Stomach smooth muscle (tissue), 2 donors: ENCODE measurements around the gene SORCS3.

Experiments
- H3K27ac ChIP-seq: one replicate; pipeline ENCODE4 v1.7.0; 2013; ENCODE audit warnings: mild to moderate bottlenecking, low read length, inconsistent platforms
- H3K27me3 ChIP-seq, 2 donors: one replicate each; pipeline ENCODE4 v1.7.0; 2013; ENCODE audit warnings: low read length in 2 of 2; ENCODE audit not compliant: insufficient read depth in 2 of 2, control insufficient read depth in 1 of 2
- H3K36me3 ChIP-seq, 2 donors: one replicate each; pipeline ENCODE4 v1.7.0; 2013; ENCODE audit warnings: low read length in 2 of 2; ENCODE audit not compliant: control insufficient read depth in 2 of 2, insufficient read depth in 2 of 2
- H3K4me1 ChIP-seq: one replicate; pipeline ENCODE4 v1.7.0; 2013; ENCODE audit warnings: low read length; ENCODE audit not compliant: control insufficient read depth, insufficient read depth
- H3K4me3 ChIP-seq, 2 donors: one replicate each; pipeline ENCODE4 v1.7.0; 2013; ENCODE audit warnings: low read length in 2 of 2
- H3K9ac ChIP-seq, 2 donors: one replicate each; pipeline ENCODE4 v1.7.0; 2013; ENCODE audit warnings: low read length in 2 of 2, mild to moderate bottlenecking in 1 of 2
- H3K9me3 ChIP-seq, 2 donors: one replicate each; pipeline ENCODE4 v1.7.0; 2013; ENCODE audit warnings: low read length in 2 of 2; ENCODE audit not compliant: control insufficient read depth in 2 of 2
- donor health status: healthy.
- donor health status: Pancreatic carcinoma.

The SORCS3 gene

DNA sequence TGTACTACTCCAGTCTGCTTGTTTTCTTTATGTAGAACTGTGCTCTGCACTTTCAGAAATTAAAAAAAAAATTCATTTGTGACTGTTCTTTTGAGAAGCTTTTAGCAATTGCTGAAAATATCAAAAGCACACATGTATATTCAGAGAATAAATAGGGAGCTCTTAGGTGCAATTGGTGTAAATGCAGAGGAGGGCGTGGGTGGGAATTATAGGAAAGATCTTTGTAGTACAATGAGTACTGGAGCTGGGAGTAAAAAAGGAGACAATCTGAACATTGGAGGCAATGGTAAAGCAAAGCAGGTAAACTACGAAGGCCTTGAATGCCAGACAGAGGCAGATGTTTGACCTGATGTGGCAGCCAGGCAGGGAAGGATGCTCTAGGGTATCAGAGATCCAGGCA lies 267.5 kb downstream of the SORCS3 start:
- no peak overlapping the region for H3K9ac ChIP-seq
- H3K36me3 ChIP-seq: no peaks in the 10 kb centered on the region
- H3K9me3 ChIP-seq: no peaks in the 10 kb centered on the region
- no peaks in the 10 kb centered on the region for H3K4me1 ChIP-seq
- no peak overlapping the region for H3K4me3 ChIP-seq
- H3K27me3 ChIP-seq: peaks cover 0 to 2% of the 10 kb centered on the region in 2 donors
- H3K27ac ChIP-seq: no peak overlapping the region

DNA sequence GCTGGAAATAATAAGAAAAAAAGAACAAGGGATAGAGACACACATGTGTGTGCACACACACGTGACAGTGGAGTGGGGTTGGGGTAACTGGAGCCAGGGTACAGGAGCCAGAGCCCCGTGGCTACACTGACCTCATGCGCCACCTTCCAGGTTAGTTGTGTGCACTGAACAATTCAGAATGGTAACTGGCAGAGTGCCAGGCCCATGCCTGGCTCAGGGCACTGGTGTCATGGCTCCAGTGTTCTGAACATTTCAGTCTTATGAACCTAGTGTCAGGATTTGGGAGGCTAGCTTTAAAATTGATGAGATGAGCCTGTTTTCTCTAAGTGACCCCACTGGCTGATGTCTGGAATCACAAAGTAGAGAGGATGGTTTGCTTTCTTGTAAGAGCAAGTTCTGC lies 269.6 kb downstream of the SORCS3 start:
- no peak overlapping the region for H3K9ac ChIP-seq
- no peaks in the 10 kb centered on the region for H3K36me3 ChIP-seq
- H3K4me1 ChIP-seq: no peaks in the 10 kb centered on the region
- no peak overlapping the region for H3K27ac ChIP-seq
- no peak overlapping the region for H3K4me3 ChIP-seq
- H3K27me3 ChIP-seq: peaks cover 0 to 2% of the 10 kb centered on the region in 2 donors
- no peaks in the 10 kb centered on the region for H3K9me3 ChIP-seq

DNA sequence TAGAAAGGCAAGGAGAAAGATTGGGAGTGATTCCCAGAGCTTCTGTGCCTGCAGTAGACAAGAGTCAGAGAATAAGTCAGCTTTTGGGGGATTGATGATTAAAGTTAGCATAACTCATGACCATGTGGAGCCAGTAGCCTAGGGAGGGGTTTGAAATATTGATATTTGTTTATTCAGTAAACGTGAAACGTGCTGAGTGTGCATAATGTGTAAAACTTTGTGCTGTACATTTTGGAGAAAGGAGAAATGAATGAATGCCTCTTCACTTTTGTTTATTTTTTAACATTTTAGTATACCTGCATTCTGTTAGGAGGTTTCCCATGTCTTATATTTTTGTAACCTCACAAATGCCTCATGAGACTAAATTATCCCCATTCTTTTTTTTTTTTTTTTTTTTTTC lies 272.3 kb downstream of the SORCS3 start:
- Histone ChIP-seq H3K27ac (no peak overlapping the region), H3K27me3 (no peaks in the 10 kb centered on the region), H3K9me3 (no peaks in the 10 kb centered on the region), H3K4me3 (no peak overlapping the region), H3K36me3 (no peaks in the 10 kb centered on the region), H3K9ac (no peak overlapping the region), H3K4me1 (no peaks in the 10 kb centered on the region)

DNA sequence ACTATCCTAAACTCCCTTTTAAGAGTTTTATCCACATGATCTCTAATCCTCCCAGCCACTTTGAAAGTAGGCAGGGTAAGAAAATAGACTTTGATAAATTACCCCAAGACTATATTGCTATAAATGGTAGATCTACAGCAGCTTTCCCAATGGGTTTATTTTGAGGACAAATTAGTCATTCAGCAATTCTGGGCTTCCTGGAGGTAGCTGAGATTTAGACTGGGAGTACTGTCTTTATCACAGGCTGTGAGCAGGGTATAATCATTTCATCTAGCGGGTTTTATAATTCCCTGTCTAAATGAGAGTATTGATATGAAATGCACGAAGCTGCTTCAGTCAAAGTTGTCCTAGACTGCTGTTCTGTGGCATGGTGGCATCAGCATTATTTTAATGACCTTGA lies 279.4 kb downstream of the SORCS3 start:
- H3K36me3 ChIP-seq: no peaks in the 10 kb centered on the region
- H3K9me3 ChIP-seq: no peaks in the 10 kb centered on the region
- no peaks in the 10 kb centered on the region for H3K27me3 ChIP-seq
- no peak overlapping the region for H3K27ac ChIP-seq
- H3K4me3 ChIP-seq: no peak overlapping the region
- H3K4me1 ChIP-seq: no peaks in the 10 kb centered on the region
- H3K9ac ChIP-seq: no peak overlapping the region

DNA sequence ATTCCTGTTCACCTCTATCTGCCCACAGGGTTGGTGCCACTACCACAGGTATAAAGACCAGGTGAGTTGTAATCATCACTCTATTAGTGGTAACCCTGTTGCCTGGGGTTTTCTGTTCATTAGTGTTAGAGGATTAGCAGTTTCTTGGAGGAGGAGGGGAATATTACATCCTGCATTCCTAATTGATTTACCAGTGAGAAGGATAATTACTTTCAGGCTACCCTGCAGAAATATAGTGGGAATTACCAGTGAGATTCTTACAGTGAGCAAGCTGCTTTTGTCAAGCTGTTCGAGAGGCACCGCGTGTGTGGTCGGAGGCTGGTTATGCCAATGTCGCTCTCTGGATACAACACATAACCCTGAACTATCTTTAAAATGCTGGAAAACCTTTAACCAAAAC lies 280.7 kb downstream of the SORCS3 start:
- Histone ChIP-seq H3K4me3 (no peak overlapping the region), H3K27ac (no peak overlapping the region), H3K9me3 (no peaks in the 10 kb centered on the region), H3K9ac (no peak overlapping the region), H3K36me3 (no peaks in the 10 kb centered on the region), H3K27me3 (no peaks in the 10 kb centered on the region), H3K4me1 (no peaks in the 10 kb centered on the region)

DNA sequence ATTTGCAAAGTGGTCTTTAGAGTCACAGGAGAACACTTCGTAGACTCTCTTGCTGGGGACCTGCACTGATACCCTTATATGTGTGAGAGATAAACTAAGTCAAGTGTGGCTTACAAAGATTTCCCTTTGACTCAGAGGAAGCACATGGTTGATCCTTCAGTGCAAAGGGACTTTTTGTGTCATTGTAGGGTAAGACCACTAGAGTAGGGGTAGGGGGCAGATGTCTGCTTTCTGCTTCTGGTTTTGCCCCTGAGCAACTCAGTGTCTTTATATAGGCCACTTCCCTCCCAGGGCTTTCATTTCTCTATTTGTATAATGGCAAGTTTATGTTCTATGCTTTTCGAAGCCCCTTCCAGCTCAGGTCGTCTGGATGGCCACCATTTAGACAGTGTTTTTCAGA lies 281.7 kb downstream of the SORCS3 start:
- Histone ChIP-seq H3K4me1 (no peaks in the 10 kb centered on the region), H3K27me3 (no peaks in the 10 kb centered on the region), H3K36me3 (no peaks in the 10 kb centered on the region), H3K9ac (no peak overlapping the region), H3K27ac (no peak overlapping the region), H3K4me3 (no peak overlapping the region), H3K9me3 (no peaks in the 10 kb centered on the region)

DNA sequence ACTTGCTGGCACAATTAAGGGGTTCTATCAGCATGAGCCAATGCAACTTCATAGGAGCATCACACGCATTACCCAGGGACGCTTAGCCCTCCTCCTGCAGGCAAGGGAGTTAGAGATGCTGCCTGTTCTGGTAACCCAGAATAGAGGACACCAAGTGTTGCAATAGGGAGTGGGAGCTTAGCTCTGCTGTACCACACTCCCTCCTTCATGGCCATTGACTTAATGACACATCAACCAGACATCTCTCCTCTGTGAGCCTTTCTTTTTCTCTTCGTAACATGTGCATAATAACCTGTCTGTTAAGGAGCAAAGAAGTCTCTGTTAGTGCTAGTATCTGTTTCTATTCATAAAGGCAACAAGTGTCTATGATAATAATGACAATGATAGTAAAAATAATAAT lies 282.4 kb downstream of the SORCS3 start:
- H3K36me3 ChIP-seq: no peaks in the 10 kb centered on the region
- no peak overlapping the region for H3K27ac ChIP-seq
- no peak overlapping the region for H3K4me3 ChIP-seq
- no peaks in the 10 kb centered on the region for H3K9me3 ChIP-seq
- no peaks in the 10 kb centered on the region for H3K4me1 ChIP-seq
- H3K9ac ChIP-seq: no peak overlapping the region
- H3K27me3 ChIP-seq: peaks cover 0 to 2% of the 10 kb centered on the region in 2 donors

DNA sequence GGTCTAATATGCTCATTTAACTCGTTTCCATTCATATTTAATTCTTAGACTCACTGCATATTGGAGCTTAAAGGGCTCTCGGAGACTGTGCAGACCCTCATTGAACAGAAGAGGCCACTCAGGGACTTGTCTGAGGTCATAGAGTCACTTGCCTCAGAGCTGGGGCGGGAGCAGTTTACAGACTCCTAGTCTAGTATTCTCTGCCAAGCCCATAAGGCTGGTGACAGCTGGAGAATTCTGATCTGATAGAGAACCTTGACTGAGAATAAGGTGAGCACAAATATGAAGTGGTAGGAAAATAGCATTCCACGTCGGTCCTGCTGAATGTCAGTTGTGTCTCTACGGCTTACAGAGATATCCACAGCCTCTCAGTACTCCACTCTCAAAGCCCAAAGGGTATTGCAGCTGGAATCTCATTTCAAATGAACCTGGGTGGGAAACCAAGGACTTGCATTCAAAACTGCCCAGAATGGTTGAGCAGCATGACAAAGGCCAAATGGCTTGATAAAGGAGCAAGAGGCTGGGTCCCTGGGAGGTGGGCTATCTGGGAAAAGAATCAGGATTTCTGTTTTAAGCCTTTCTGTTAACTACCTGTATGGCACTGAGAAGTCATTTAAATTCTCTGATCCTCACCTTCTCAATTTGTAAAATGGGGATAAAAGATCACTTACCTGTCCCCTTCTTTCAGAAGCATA lies 283.2 kb downstream of the SORCS3 start:
- no peak overlapping the region for H3K27ac ChIP-seq
- no peaks in the 10 kb centered on the region for H3K4me1 ChIP-seq
- H3K36me3 ChIP-seq: no peaks in the 10 kb centered on the region
- H3K9ac ChIP-seq: no peak overlapping the region
- peaks cover 0 to 2% of the 10 kb centered on the region in 2 donors for H3K27me3 ChIP-seq
- no peaks in the 10 kb centered on the region for H3K9me3 ChIP-seq
- H3K4me3 ChIP-seq: no peak overlapping the region

DNA sequence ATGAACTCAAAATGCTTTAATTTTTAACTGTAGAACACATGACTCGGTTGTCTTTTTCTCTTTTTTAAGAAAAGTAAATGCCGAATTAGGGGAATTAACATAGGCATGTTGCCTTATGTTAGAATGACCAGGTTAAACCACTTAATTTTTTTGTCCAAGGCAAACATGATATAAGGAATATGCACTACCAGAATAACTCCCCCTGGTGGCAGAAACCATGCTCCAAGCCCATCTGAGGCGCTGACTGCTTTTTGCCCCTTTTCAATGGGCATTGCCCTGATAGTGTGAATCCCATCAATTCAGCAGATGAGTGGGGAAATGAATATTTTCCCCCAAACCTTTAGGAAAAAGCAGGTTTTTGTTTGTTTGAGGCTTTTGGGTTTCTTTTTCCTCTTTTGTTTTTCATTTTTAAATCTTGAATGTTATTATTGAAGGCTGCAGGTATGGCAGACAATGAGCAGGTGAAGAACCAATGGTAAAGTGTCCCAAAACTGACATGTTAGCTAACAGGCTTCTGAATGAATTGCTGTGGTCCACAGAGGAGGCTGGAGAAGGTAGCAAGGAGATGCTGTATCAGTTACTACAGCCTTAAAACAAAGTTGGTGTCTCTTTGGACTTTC lies 284.3 kb downstream of the SORCS3 start:
- Histone ChIP-seq H3K27me3 (peaks cover 0 to 2% of the 10 kb centered on the region in 2 donors), H3K36me3 (no peaks in the 10 kb centered on the region)

DNA sequence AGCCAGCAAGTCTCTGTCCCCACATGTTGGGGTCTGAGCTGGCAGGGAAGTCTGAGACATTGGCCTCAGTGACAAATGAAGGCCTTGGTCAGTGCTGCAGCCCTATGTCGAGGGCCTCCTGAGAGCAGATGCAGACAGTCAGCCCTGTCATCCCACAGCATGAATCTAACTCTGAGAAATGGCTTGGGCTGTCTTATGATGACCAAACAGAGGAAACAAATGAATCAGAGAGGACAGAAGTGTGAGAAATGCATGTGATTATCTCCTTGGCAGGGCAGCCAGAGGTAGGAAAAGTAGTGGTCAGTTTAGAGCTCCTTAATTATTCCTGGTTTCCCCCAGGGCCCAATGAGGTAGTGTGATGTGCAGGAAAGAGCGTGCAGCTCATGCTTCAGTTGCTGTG lies 287.6 kb downstream of the SORCS3 start:
- Histone ChIP-seq H3K27me3 (peaks cover 0 to 2% of the 10 kb centered on the region in 2 donors), H3K36me3 (no peaks in the 10 kb centered on the region), H3K4me3 (no peak overlapping the region), H3K9me3 (peaks cover 0 to 6% of the 10 kb centered on the region in 2 donors), H3K4me1 (no peaks in the 10 kb centered on the region), H3K9ac (no peak overlapping the region), H3K27ac (no peak overlapping the region)

More for the DNA sequence above, 284.3 kb downstream of the SORCS3 start:
- no peak overlapping the region for H3K9ac ChIP-seq
- no peaks in the 10 kb centered on the region for H3K4me1 ChIP-seq
- H3K9me3 ChIP-seq: peaks cover 0 to 4% of the 10 kb centered on the region in 2 donors
- H3K4me3 ChIP-seq: no peak overlapping the region
- H3K27ac ChIP-seq: no peak overlapping the region

DNA sequence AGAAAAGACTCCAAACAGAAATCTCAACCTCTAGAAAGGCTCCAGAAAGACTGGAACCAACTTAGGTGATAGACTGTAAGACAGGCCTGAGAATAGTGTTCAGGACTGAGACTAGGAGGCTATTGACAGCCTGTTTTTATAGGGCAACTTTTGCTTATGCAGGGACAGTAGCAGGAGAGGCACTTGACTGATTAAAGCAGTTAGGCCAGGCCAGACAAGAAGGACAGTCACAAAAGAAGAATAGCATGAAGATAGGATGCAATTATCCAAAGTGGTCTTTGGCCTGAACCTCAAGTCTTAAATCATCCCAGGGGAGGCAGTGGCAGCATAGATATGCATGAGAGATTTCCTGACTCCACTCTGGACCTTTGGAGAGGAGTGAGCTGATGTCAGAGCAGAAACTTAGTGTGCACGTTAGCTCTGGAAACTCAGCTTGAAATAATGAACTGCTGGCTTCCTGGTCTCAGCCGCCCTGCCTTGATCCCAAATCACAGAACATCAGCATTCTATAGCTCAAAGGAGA lies 290.6 kb downstream of the SORCS3 start:
- H3K9ac ChIP-seq: no peak overlapping the region
- peaks cover 0 to 6% of the 10 kb centered on the region in 2 donors for H3K9me3 ChIP-seq
- peaks cover 0 to 2% of the 10 kb centered on the region in 2 donors for H3K27me3 ChIP-seq
- no peak overlapping the region for H3K4me3 ChIP-seq
- no peaks in the 10 kb centered on the region for H3K36me3 ChIP-seq
- no peaks in the 10 kb centered on the region for H3K4me1 ChIP-seq
- H3K27ac ChIP-seq: no peak overlapping the region
